Measurements from ENCODE around the gene JAZF1. TPM values are rescaled to one million over a fixed set of nuclear protein-coding genes. Genes with fewer than 3 reads are reported as not detected.

The JAZF1 gene
- total RNA-seq, 1 experiment from 2014 or later = 3.4 TPM

- Histone ChIP-seq H3K4me2 (ENCODE audit: low read length) (no peak overlapping the region), H3K36me3 (ENCODE audit: control insufficient read depth in 1 of 2, insufficient read depth in 2 of 2, low read length in 2 of 2) (no peaks in the 10 kb centered on the region), H3K27ac (ENCODE audit: low read depth, low read length) (no peak overlapping the region), H3K4me1 (ENCODE audit: control insufficient read depth in 1 of 2, insufficient read depth in 2 of 2, low read length in 2 of 2) (peaks cover 0 to 8% of the 10 kb centered on the region in 2 experiments; a peak in 2 of 4 replicates), H3K27me3 (ENCODE audit: insufficient read depth, low read length) (no peaks in the 10 kb centered on the region), H3K9me2 (ENCODE audit: insufficient read depth) (no peaks in the 10 kb centered on the region), H3K9me3 (ENCODE audit: control insufficient read depth in 1 of 2, insufficient read depth in 1 of 2, low read depth in 1 of 2, low read length in 2 of 2) (no peaks in the 10 kb centered on the region), H3K4me3 (replicated peaks in 1 of 2; ENCODE audit: low read depth in 1 of 2, low read length in 2 of 2) (no peak overlapping the region), H3K79me2 (ENCODE audit: insufficient read depth, low read length) (no peaks in the 10 kb centered on the region), H2AFZ (ENCODE audit: low read depth, low read length, poor library complexity, severe bottlenecking) (no peak overlapping the region), H3K9ac (ENCODE audit: low read length) (no peak overlapping the region), H4K20me1 (ENCODE audit: insufficient read depth) (no peaks in the 10 kb centered on the region)
- ATAC-seq (no peak), DNase-seq (ENCODE audit: low read depth, low spot score) (no peak)
- ChIA-PET RAD21 (ENCODE audit: low non-redundant PET in 1 of 2, low total read pairs in 2 of 2, uncharacterized antibody in 2 of 2, unreplicated experiment in 2 of 2) (no interaction called here), POLR2A (no interaction called here), CTCF (no interaction called here)
- intact Hi-C loops (cut with micrococcal nuclease) = no loop called here
- TF ChIP-seq CBX3 (IDR thresholded peaks at IDR 0.05; ENCODE audit: low read depth) (no peak), ELF1 (IDR thresholded peaks at IDR 0.05; ENCODE audit: borderline replicate concordance, low read depth) (no peak)
- BruUV-seq (replicated peaks) = no TSS peak
Measured at GRCh38 chr7:27955011-27955410, 225.6 kb downstream of the JAZF1 start.

- BruUV-seq (replicated peaks) = no TSS peak
- intact Hi-C loops (cut with micrococcal nuclease) = no loop called here
Measured at GRCh38 chr7:27953777-27954176, 226.8 kb downstream of the JAZF1 start.

More at GRCh38 chr7:27953777-27954176, 226.8 kb downstream of the JAZF1 start:
- ChIA-PET POLR2A (no interaction called here), CTCF (no interaction called here), RAD21 (ENCODE audit: low non-redundant PET in 1 of 2, low total read pairs in 2 of 2, uncharacterized antibody in 2 of 2, unreplicated experiment in 2 of 2) (no interaction called here)
- no peak overlapping the region for H3K4me2 ChIP-seq (ENCODE audit: low read length)
- no peaks in the 10 kb centered on the region for H3K27me3 ChIP-seq (ENCODE audit: insufficient read depth, low read length)
- peaks cover 0 to 8% of the 10 kb centered on the region in 2 experiments; a peak in 2 of 4 replicates for H3K4me1 ChIP-seq (ENCODE audit: control insufficient read depth in 1 of 2, insufficient read depth in 2 of 2, low read length in 2 of 2)
- no peak overlapping the region for H3K4me3 ChIP-seq (replicated peaks in 1 of 2; ENCODE audit: low read depth in 1 of 2, low read length in 2 of 2)
- no peaks in the 10 kb centered on the region for H4K20me1 ChIP-seq (ENCODE audit: insufficient read depth)
- DNase-seq (ENCODE audit: low read depth, low spot score) = no peak
- ATAC-seq = no peak
- no peak overlapping the region for H3K9ac ChIP-seq (ENCODE audit: low read length)
- no peaks in the 10 kb centered on the region for H3K79me2 ChIP-seq (ENCODE audit: insufficient read depth, low read length)
- no peaks in the 10 kb centered on the region for H3K9me2 ChIP-seq (ENCODE audit: insufficient read depth)
- TF ChIP-seq ELF1 (IDR thresholded peaks at IDR 0.05; ENCODE audit: borderline replicate concordance, low read depth) = no peak
- TF ChIP-seq TCF7L2 (IDR thresholded peaks at IDR 0.05; ENCODE audit: borderline replicate concordance, extremely low read depth, insufficient read depth, insufficient read length) = no peak
- TF ChIP-seq CBX3 (IDR thresholded peaks at IDR 0.05; ENCODE audit: low read depth) = no peak
- TF ChIP-seq EGR1 (IDR thresholded peaks at IDR 0.05; ENCODE audit: low read depth) = no peak
- no peak for TF ChIP-seq POLR2A (IDR thresholded peaks at IDR 0.05; ENCODE audit: borderline replicate concordance, extremely low read depth, insufficient read depth, insufficient read length)
- no peak for TF ChIP-seq CEBPB (IDR thresholded peaks at IDR 0.05; ENCODE audit: low read depth)
- TF ChIP-seq SIN3A (IDR thresholded peaks at IDR 0.05; ENCODE audit: low read depth) = no peak
- no peak for TF ChIP-seq MAX (IDR thresholded peaks at IDR 0.05)
- TF ChIP-seq ATF3 (IDR thresholded peaks at IDR 0.05) = no peak
- TF ChIP-seq CTCF (IDR thresholded peaks at IDR 0.05 in 2 of 3, conservative IDR thresholded peaks at IDR 0.05 in 1 of 3; ENCODE audit: borderline replicate concordance in 1 of 3, insufficient read depth in 1 of 3, low read depth in 2 of 3, low read length in 2 of 3) = no peak
- no peaks in the 10 kb centered on the region for H3K36me3 ChIP-seq (ENCODE audit: control insufficient read depth in 1 of 2, insufficient read depth in 2 of 2, low read length in 2 of 2)
- no peak overlapping the region for H3K27ac ChIP-seq (ENCODE audit: low read depth, low read length)
- H3K9me3 ChIP-seq (ENCODE audit: control insufficient read depth in 1 of 2, insufficient read depth in 1 of 2, low read depth in 1 of 2, low read length in 2 of 2) = no peaks in the 10 kb centered on the region
- H2AFZ ChIP-seq (ENCODE audit: low read depth, low read length, poor library complexity, severe bottlenecking) = no peak overlapping the region
